Measurements from ENCODE around the gene ARHGAP40.

Gene ARHGAP40

GRCh38 chr20:38652995-38653394 is 51.4 kb downstream of the ARHGAP40 start:
- DNase-seq = no peak

GRCh38 chr20:38657390-38657789 is 55.8 kb downstream of the ARHGAP40 start:
- no peak for DNase-seq

GRCh38 chr20:38658879-38659596 is 57.4 kb downstream of the ARHGAP40 start:
- peak; percentile 61 for DNase-seq

GRCh38 chr20:38659597-38659880 is 57.9 kb downstream of the ARHGAP40 start:
- no peak for DNase-seq

- DNase-seq = no peak
These were observed 58.8 kb downstream of the ARHGAP40 start for GRCh38 chr20:38660429-38660828.

GRCh38 chr20:38663660-38664059 is 62.1 kb downstream of the ARHGAP40 start:
- DNase-seq = no peak

- DNase-seq = no peak
These were observed 62.7 kb downstream of the ARHGAP40 start for GRCh38 chr20:38664284-38664683.

GRCh38 chr20:38665094-38665493 is 63.5 kb downstream of the ARHGAP40 start:
- DNase-seq = no peak

- no peak for DNase-seq
These were observed 64.1 kb downstream of the ARHGAP40 start for GRCh38 chr20:38665506-38666285.

- DNase-seq = no peak
These were observed 65.9 kb downstream of the ARHGAP40 start for GRCh38 chr20:38667417-38667956.

- no peak for DNase-seq
These were observed 68.1 kb downstream of the ARHGAP40 start for GRCh38 chr20:38669688-38670087.

GRCh38 chr20:38670786-38671185 is 69.2 kb downstream of the ARHGAP40 start:
- no peak for DNase-seq

GRCh38 chr20:38671186-38671585 is 69.6 kb downstream of the ARHGAP40 start:
- DNase-seq = peak; percentile 56

GRCh38 chr20:38671701-38672292 is 70.2 kb downstream of the ARHGAP40 start:
- DNase-seq = no peak

- DNase-seq = no peak
These were observed 70.9 kb downstream of the ARHGAP40 start for GRCh38 chr20:38672504-38672903.

- no peak for DNase-seq
These were observed 71.7 kb downstream of the ARHGAP40 start for GRCh38 chr20:38673261-38673660.

GRCh38 chr20:38673725-38674091 is 72.1 kb downstream of the ARHGAP40 start:
- DNase-seq = peak; percentile 76

- peak; percentile 91 for DNase-seq
These were observed 72.6 kb downstream of the ARHGAP40 start for GRCh38 chr20:38674092-38674764.

- no peak for DNase-seq
These were observed 73.1 kb downstream of the ARHGAP40 start for GRCh38 chr20:38674765-38675133.

GRCh38 chr20:38676576-38676975 is 75.0 kb downstream of the ARHGAP40 start:
- DNase-seq = no peak

- peak; percentile 84 for DNase-seq
These were observed 79.1 kb downstream of the ARHGAP40 start for GRCh38 chr20:38680500-38681306.

- no peak for DNase-seq
These were observed 83.7 kb downstream of the ARHGAP40 start for GRCh38 chr20:38685271-38685670.
